ENCODE data around the gene ANKRD24.
"Not testable (repeated sequence)": the region's sequence is repeated elsewhere in the genome, so short reads cannot be mapped to it uniquely, and the experiment has no call there.

Gene ANKRD24

GRCh38 chr19:4230237-4230636 lies 47.7 kb downstream of the ANKRD24 start:
- DNase-seq (ENCODE audit: low read depth) = not testable (repeated sequence)

- DNase-seq (ENCODE audit: low read depth) = not testable (repeated sequence)
Observed at GRCh38 chr19:4231521-4231920, 49.0 kb downstream of the ANKRD24 start.

GRCh38 chr19:4232139-4232538 lies 49.6 kb downstream of the ANKRD24 start:
- DNase-seq (ENCODE audit: low read depth) = not testable (repeated sequence)

- DNase-seq (ENCODE audit: low read depth) = no peak
Observed at GRCh38 chr19:4232614-4233281, 50.3 kb downstream of the ANKRD24 start.

- DNase-seq (ENCODE audit: low read depth) = peak; percentile 48
Observed at GRCh38 chr19:4233282-4233853, 50.9 kb downstream of the ANKRD24 start.

- DNase-seq (ENCODE audit: low read depth) = no peak
Observed at GRCh38 chr19:4234142-4234861, 51.8 kb downstream of the ANKRD24 start.

GRCh38 chr19:4234862-4235201 lies 52.3 kb downstream of the ANKRD24 start:
- no peak for DNase-seq (ENCODE audit: low read depth)

- not testable (repeated sequence) for DNase-seq (ENCODE audit: low read depth)
Observed at GRCh38 chr19:4237510-4237909, 55.0 kb downstream of the ANKRD24 start.

GRCh38 chr19:4238831-4239230 lies 56.3 kb downstream of the ANKRD24 start:
- no peak for DNase-seq (ENCODE audit: low read depth)

GRCh38 chr19:4241824-4242430 lies 59.4 kb downstream of the ANKRD24 start:
- DNase-seq (ENCODE audit: low read depth) = no peak

GRCh38 chr19:4245938-4246337 lies 63.4 kb downstream of the ANKRD24 start:
- not testable (repeated sequence) for DNase-seq (ENCODE audit: low read depth)

GRCh38 chr19:4246767-4247593 lies 64.5 kb downstream of the ANKRD24 start, which contains the start of gene YJU2:
TSS of gene YJU2 (plus strand) at chr19:4247080. CDS start at chr19:4247147, 67 bp downstream.
- peak; percentile 98 for DNase-seq (ENCODE audit: low read depth)

- DNase-seq (ENCODE audit: low read depth) = no peak
Observed at GRCh38 chr19:4256563-4256962, 74.1 kb downstream of the ANKRD24 start.

- DNase-seq (ENCODE audit: low read depth) = no peak
Observed at GRCh38 chr19:4257025-4257424, 74.5 kb downstream of the ANKRD24 start.

GRCh38 chr19:4258181-4258580 lies 75.7 kb downstream of the ANKRD24 start:
- no peak for DNase-seq (ENCODE audit: low read depth)

GRCh38 chr19:4260613-4261191 lies 78.2 kb downstream of the ANKRD24 start:
- no peak for DNase-seq (ENCODE audit: low read depth)

GRCh38 chr19:4264812-4265211 lies 82.3 kb downstream of the ANKRD24 start:
- no peak for DNase-seq (ENCODE audit: low read depth)

GRCh38 chr19:4266253-4267000 lies 83.9 kb downstream of the ANKRD24 start:
- no peak for DNase-seq (ENCODE audit: low read depth)

- peak; percentile 38 for DNase-seq (ENCODE audit: low read depth)
Observed at GRCh38 chr19:4267101-4267900, 84.8 kb downstream of the ANKRD24 start.

Measured in activated gamma-delta T cell treated with anti-CD3 and anti-CD28 coated beads, Interleukin-2, amount 50 U/mL, for 16 hours (primary cell).